SH-SY5Y (cell line): ENCODE data around the gene SUMO3.

Experiments
- GATA2 ChIP-seq: IDR thresholded peaks from 2 replicates; pipeline ENCODE4 v1.6.1; 2011; ENCODE audit warnings: mild to moderate bottlenecking, low read depth, low read length
- GATA3 ChIP-seq: IDR thresholded peaks from 2 replicates; pipeline ENCODE4 v1.6.1; 2011; ENCODE audit warnings: low read depth, mild to moderate bottlenecking, low read length, moderate library complexity

The SUMO3 gene

GRCh38 chr21:44817914-44818639 lies at the start of gene SUMO3:
TSS of gene SUMO3 (minus strand) at chr21:44818062. CDS start at chr21:44817968, 94 bp downstream.
- TF ChIP-seq GATA3 (no peak), GATA2 (no peak)

GRCh38 chr21:44867464-44867863 lies 49.6 kb upstream of the SUMO3 start:
- TF ChIP-seq GATA3: no peak
- no peak for TF ChIP-seq GATA2

- TF ChIP-seq GATA3 (no peak), GATA2 (no peak)
Measured at GRCh38 chr21:44866780-44867179, 48.9 kb upstream of the SUMO3 start.

GRCh38 chr21:44865561-44866280 lies 47.9 kb upstream of the SUMO3 start:
- TF ChIP-seq GATA3 (no peak), GATA2 (no peak)

- TF ChIP-seq GATA2 (no peak), GATA3 (no peak)
Measured at GRCh38 chr21:44862869-44863685, 45.2 kb upstream of the SUMO3 start.

- TF ChIP-seq GATA2: no peak
- TF ChIP-seq GATA3: no peak
Measured at GRCh38 chr21:44858791-44859190, 40.9 kb upstream of the SUMO3 start.

GRCh38 chr21:44858291-44858690 lies 40.4 kb upstream of the SUMO3 start:
- no peak for TF ChIP-seq GATA2
- no peak for TF ChIP-seq GATA3

GRCh38 chr21:44857127-44857892 lies 39.4 kb upstream of the SUMO3 start:
- no peak for TF ChIP-seq GATA3
- TF ChIP-seq GATA2: no peak

- no peak for TF ChIP-seq GATA2
- no peak for TF ChIP-seq GATA3
Measured at GRCh38 chr21:44856131-44856530, 38.3 kb upstream of the SUMO3 start.

- no peak for TF ChIP-seq GATA3
- no peak for TF ChIP-seq GATA2
Measured at GRCh38 chr21:44855572-44855971, 37.7 kb upstream of the SUMO3 start.

- TF ChIP-seq GATA3 (no peak), GATA2 (no peak)
Measured at GRCh38 chr21:44854664-44855446, 37.0 kb upstream of the SUMO3 start.

GRCh38 chr21:44854391-44854663 lies 36.5 kb upstream of the SUMO3 start:
- TF ChIP-seq GATA3 (no peak), GATA2 (no peak)
